Lower leg skin (tissue), 4 donors: Measurements from ENCODE around the gene THEMIS2. TPM values are rescaled to one million over a fixed set of nuclear protein-coding genes. Genes with fewer than 3 reads are reported as not detected.
"Not testable (repeated sequence)": the region's sequence is repeated elsewhere in the genome, so short reads cannot be mapped to it uniquely, and the experiment has no call there.

ENCODE experiments used
- DNase-seq, 2 donors: peaks; one replicate each; pipeline ENCODE4 v3.0.0-alpha.2; 2019; ENCODE audit warnings: low spot score in 2 of 2
- H3K4me3 ChIP-seq: fragments of 200-600 bp; sonication (generic); 2 replicates; pipeline ENCODE4 v1.5.1; 2017; ENCODE audit warnings: mild to moderate bottlenecking, low read depth; ENCODE audit not compliant: poor library complexity, severe bottlenecking
- CTCF ChIP-seq, 3 donors: fragments of 450-650 bp; IDR thresholded peaks; one replicate each; pipeline ENCODE4 v1.5.1; 2016; ENCODE audit warnings: antibody characterized with exemption in 3 of 3, mild to moderate bottlenecking in 3 of 3, moderate library complexity in 2 of 3
- POLR2A ChIP-seq, 2 donors: fragments of 450-650 bp; IDR thresholded peaks; one replicate each; pipeline ENCODE4 v1.6.1; 2016 to 2017; ENCODE audit warnings: antibody characterized with exemption in 2 of 2, mild to moderate bottlenecking in 1 of 2, moderate library complexity in 1 of 2
- WGBS, 2 donors: methylation state at CpG; one replicate each; pipeline ENCODE4 v1.1.5; 2018; 5-methylcytosine and 5-hydroxymethylcytosine counted together
- intact Hi-C: fragments of 100-400 bp; cut with DNase I; formaldehyde crosslinking; loops from one replicate; pipeline ENCODE4 v1.15.0; 2023; ENCODE audit warnings: low total_unique reads
- total RNA-seq, 4 donors: library from RNA; depleted of rRNA; stranded (reverse); fragments of >200 nt; gene quantifications; one replicate each; pipeline ENCODE4 v1.1.0, GENCODE V29; 2016

The THEMIS2 gene
- total RNA-seq, 4 donors from 2014 or later = 5.1 to 12.6 (median 8.9) TPM

- WGBS, 2 donors = 95% methylated on average over 7 of the region's 7 CpGs
- H3K4me3 ChIP-seq = no peak overlapping the region
- TF ChIP-seq POLR2A (IDR thresholded peaks at IDR 0.05) = no peak
- no peak for TF ChIP-seq CTCF (IDR thresholded peaks at IDR 0.05)
- intact Hi-C loops = loop anchor here (10.0 kb wide), 1 partner anchor 125 kb away; no protein-coding TSS in a partner anchor
- DNase-seq = peak in 1 of 2 donors; percentile 32
Measured at GRCh38 chr1:27849951-27850350, 22.4 kb upstream of the THEMIS2 start.

GRCh38 chr1:27855085-27855484 is 17.3 kb upstream of the THEMIS2 start:
- intact Hi-C loops = loop anchor here (10.0 kb wide), 1 partner anchor 120 kb away; no protein-coding TSS in a partner anchor
- peak in 1 of 2 donors; percentile 0 for DNase-seq
- TF ChIP-seq CTCF (IDR thresholded peaks at IDR 0.05) (no peak), POLR2A (IDR thresholded peaks at IDR 0.05) (no peak)
- 86 to 87% methylated on average over 6 of the region's 6 CpGs for WGBS, 2 donors
- H3K4me3 ChIP-seq = no peak overlapping the region

GRCh38 chr1:27856561-27857343 is 15.6 kb upstream of the THEMIS2 start:
- no peak for TF ChIP-seq POLR2A (IDR thresholded peaks at IDR 0.05)
- no peak for TF ChIP-seq CTCF (IDR thresholded peaks at IDR 0.05)
- peak in 1 of 2 donors; percentile 75 for DNase-seq
- intact Hi-C loops = loop anchor here (10.0 kb wide), 1 partner anchor 118 kb away; no protein-coding TSS in a partner anchor
- WGBS, 2 donors = 62 to 66% methylated on average over 12 of the region's 12 CpGs
- no peak overlapping the region for H3K4me3 ChIP-seq

GRCh38 chr1:27857552-27857951 is 14.8 kb upstream of the THEMIS2 start:
- not testable (repeated sequence) for H3K4me3 ChIP-seq
- peak in 1 of 2 donors; percentile 56 for DNase-seq
- WGBS, 2 donors = 79 to 83% methylated on average over 11 of the region's 11 CpGs
- intact Hi-C loops = loop anchor here (10.0 kb wide), 1 partner anchor 117 kb away; no protein-coding TSS in a partner anchor

- intact Hi-C loops = loop anchor here (10.0 kb wide), 1 partner anchor 116 kb away; no protein-coding TSS in a partner anchor
- no peak overlapping the region for H3K4me3 ChIP-seq
Measured at GRCh38 chr1:27858072-27858948, 14.0 kb upstream of the THEMIS2 start.

More at GRCh38 chr1:27858072-27858948, 14.0 kb upstream of the THEMIS2 start:
- DNase-seq = peak; percentile 81 to 96
- peak in 1 of 3 donors; percentile 77 for TF ChIP-seq CTCF (IDR thresholded peaks at IDR 0.05)
- no peak for TF ChIP-seq POLR2A (IDR thresholded peaks at IDR 0.05)
- 33 to 37% methylated on average over 10 of the region's 10 CpGs for WGBS, 2 donors
